ENCODE results near the gene BACE1-AS. TPM values are rescaled to one million over a fixed set of nuclear protein-coding genes. Genes with fewer than 3 reads are reported as not detected.

Gene BACE1-AS
- total and polyA plus RNA-seq, 2 of the 8 experiments (the other 6 are each of a cell fraction or from before 2014, with no cell fraction given) = 14.9 to 17.4 TPM

- H3K4ac ChIP-seq (replicated peaks; ENCODE audit: insufficient read length, low read depth, low read length) = peak within 1 kb of the TSS; percentile 6
- peak within 1 kb of the TSS; percentile 24; the same call in 1 of the 2 replicates for H3K27ac ChIP-seq (ENCODE audit: low read depth, low read length)
- no peak within 1 kb of the TSS for H3K56ac ChIP-seq (replicated peaks; ENCODE audit: insufficient read length, low read depth, low read length)
- H3K4me1 ChIP-seq (replicated peaks in 1 of 4; ENCODE audit: control insufficient read depth in 3 of 4, insufficient read depth in 4 of 4, low read length in 3 of 4) = peaks cover 0 to 5% (median under 1%) of the 10 kb centered on the region in 4 experiments; a peak in 2 of 7 replicates
- H2BK120ac ChIP-seq (replicated peaks; ENCODE audit: low read depth, low read length) = no peak within 1 kb of the TSS
- H3K18ac ChIP-seq (ENCODE audit: extremely low read depth, low read length) = no peak within 1 kb of the TSS
- H2BK12ac ChIP-seq (ENCODE audit: low read depth, low read length) = no peak within 1 kb of the TSS
- no peaks in the 10 kb centered on the region for H3K9me3 ChIP-seq (ENCODE audit: insufficient read depth in 2 of 2, low read depth in 1 of 2, low read length in 1 of 2)
- DNase-seq (ENCODE audit: low read depth in 1 of 2, low spot score in 2 of 2) = peak; percentile 86 to 91
- no peak within 1 kb of the TSS for H2BK20ac ChIP-seq (ENCODE audit: low read length)
- peak within 1 kb of the TSS; percentile 7; the same call in 1 of the 2 replicates for H4K8ac ChIP-seq (ENCODE audit: extremely low read depth, insufficient read depth, low read length)
- 0 out of 2 replicates have a peak, but pooled peaks cover 3% of the 10 kb centered on the region for H3K23me2 ChIP-seq (ENCODE audit: low read depth, low read length)
- peak within 1 kb of the TSS; percentile 65 to 91 (median 73) for H3K4me3 ChIP-seq (ENCODE audit: extremely low read depth in 1 of 4, insufficient read depth in 2 of 4, low read depth in 3 of 4, low read length in 4 of 4)
- H3K79me1 ChIP-seq (ENCODE audit: low read depth, low read length) = no peaks in the 10 kb centered on the region
- peak within 1 kb of the TSS; percentile 68 to 91 for H3K4me2 ChIP-seq (ENCODE audit: insufficient read depth in 1 of 2, low read depth in 2 of 2, low read length in 2 of 2)
- no peak within 1 kb of the TSS for H2BK5ac ChIP-seq (ENCODE audit: low read depth, low read length)
- H3K36me3 ChIP-seq (ENCODE audit: control insufficient read depth in 2 of 4, insufficient read depth in 4 of 4, low read length in 3 of 4) = no peaks in the 10 kb centered on the region
- H2AFZ ChIP-seq (ENCODE audit: low read length) = no peak within 1 kb of the TSS
- FAIRE-seq = peak; percentile 89
- H4K91ac ChIP-seq (replicated peaks; ENCODE audit: insufficient read length, low read length) = no peak within 1 kb of the TSS
- no peak within 1 kb of the TSS for H3K14ac ChIP-seq (ENCODE audit: insufficient read length)
- no peak within 1 kb of the TSS for H2BK15ac ChIP-seq (ENCODE audit: low read length)
- peak within 1 kb of the TSS; percentile 34 to 64 (median 42); a peak in 5 of 7 replicates for H3K9ac ChIP-seq (replicated peaks in 1 of 4; ENCODE audit: extremely low read depth in 1 of 4, low read depth in 3 of 4, low read length in 3 of 4)
- H3K79me2 ChIP-seq (ENCODE audit: control insufficient read depth in 1 of 2, insufficient read depth in 2 of 2, low read length in 2 of 2) = no peaks in the 10 kb centered on the region
- no peak within 1 kb of the TSS for H2AK5ac ChIP-seq (ENCODE audit: low read depth, low read length)
- no peak within 1 kb of the TSS for H4K5ac ChIP-seq (ENCODE audit: insufficient read length, low read depth, low read length)
- WGBS, 2 experiments (ENCODE audit: extremely low coverage in 1 of 2, insufficient coverage in 1 of 2, insufficient read length in 1 of 2, insufficient replicate concordance in 2 of 2, low coverage in 1 of 2, low lambda C conversion rate in 2 of 2, missing lambda C conversion rate in 1 of 2) = 1% methylated on average over 57 of the region's 64 CpGs; no CpG with 5 or more reads in 1 of the 2 experiments
- peaks cover 0 to 1% of the 10 kb centered on the region in 2 experiments for H4K20me1 ChIP-seq (replicated peaks in 1 of 2; ENCODE audit: control insufficient read depth in 1 of 2, insufficient read depth in 2 of 2, low read length in 2 of 2)
- H3K27me3 ChIP-seq (replicated peaks in 1 of 4; ENCODE audit: control insufficient read depth in 3 of 4, extremely low read depth in 1 of 4, insufficient read depth in 3 of 4, low read length in 3 of 4) = no peaks in the 10 kb centered on the region
- CTCF ChIA-PET (ENCODE audit: partially characterized antibody) = interaction anchor here (0.6 to 1.2 kb wide), 4 partner anchors 9 to 410 kb away, joined by 3 to 4 read pairs (median 4); no protein-coding TSS in a partner anchor
- POLR2A ChIA-PET (ENCODE audit: partially characterized antibody) = interaction anchor here (0.6 to 2.2 kb wide), 11 partner anchors 9 to 205 kb away, joined by 3 to 6 read pairs (median 3); partner anchors contain the start of genes BACE1 and PCSK7
- H3K23ac ChIP-seq (ENCODE audit: insufficient read length) = no peak within 1 kb of the TSS
These were observed 36.6 kb downstream of the BACE1-AS start, which contains the start of gene CEP164 for GRCh38 chr11:117327567-117328374. TSS of gene CEP164 (plus strand) at chr11:117327854. CDS start at chr11:117338587, 10,733 bp downstream.
